HepG2 (cell line): ENCODE results near the gene OR2M7. TPM values are rescaled to one million over a fixed set of nuclear protein-coding genes. Genes with fewer than 3 reads are reported as not detected.
A peak's percentile ranks its signal among the peaks of the same experiment; 100 is the strongest.

Experiments used
- ATAC-seq: fragments of 200-7000 bp; cut with Tn5 transposase; 3 replicates; pipeline ENCODE4 v1.9.1; 2020; ENCODE audit warnings: mild to moderate bottlenecking, moderate library complexity
- BruUV-seq: library from RNA; stranded (reverse); fragments of 400-500 nt; replicated peaks from 2 replicates; lab custom pipeline; 2021; lab: Mats Ljungman, UMichigan
- CTCF ChIA-PET: fragments of 300-600 bp; formaldehyde crosslinking; extraction: SDS; loops from one replicate; lab custom pipeline; 2021; ENCODE audit warnings: low total read pairs, inconsistent platforms, low intra/inter-chr PET ratio; lab: Yijun Ruan, JAX
- POLR2A ChIA-PET: fragments of 350-600 bp; sonication (Branson Sonifier 250); formaldehyde crosslinking; loops from one replicate; lab custom pipeline; 2020; ENCODE audit warnings: antibody characterized with exemption, inconsistent platforms; lab: Yijun Ruan, JAX
- DNase-seq: peaks from one replicate; pipeline ENCODE4 v3.0.0-alpha.2; 2015; ENCODE audit warnings: low spot score
- FAIRE-seq: peaks from 3 replicates; lab custom pipeline; 2011; peaks lifted over from hg19 to GRCh38; lab: Jason Lieb, UNC
- H2AFZ ChIP-seq: one replicate; pipeline ENCODE4 v1.6.1; 2011; ENCODE audit warnings: low read length, inconsistent platforms
- H3K27ac ChIP-seq: fragments of 300-600 bp; 3 replicates; pipeline ENCODE4 v1.8.0; 2011; ENCODE audit warnings: mixed run types, mild to moderate bottlenecking, mixed read lengths, low read length, inconsistent platforms; ENCODE audit not compliant: insufficient read depth; ENCODE audit errors: extremely low read length
- H3K27me3 ChIP-seq, 2 experiments: fragments of 200-600 bp in 1 of 2; 2 replicates in 1 of 2; 3 replicates in 1 of 2; pipeline versions ENCODE4 v1.6.0 to v1.8.0; 2011; ENCODE audit warnings: low read length in 2 of 2, mild to moderate bottlenecking in 2 of 2, moderate library complexity in 2 of 2, inconsistent platforms in 1 of 2; ENCODE audit not compliant: insufficient read depth in 2 of 2, control insufficient read depth in 1 of 2
- H3K36me3 ChIP-seq, 2 experiments: fragments of 200-600 bp in 1 of 2; replicated peaks in 1 of 2; 2 replicates in 1 of 2; 3 replicates in 1 of 2; pipeline versions ENCODE4 v1.5.1 to v1.8.0; 2011; ENCODE audit warnings: low read length in 2 of 2, inconsistent platforms in 1 of 2; ENCODE audit not compliant: insufficient read depth in 2 of 2, control insufficient read depth in 1 of 2
- H3K4me1 ChIP-seq: 2 replicates; pipeline ENCODE4 v1.5.1; 2012; ENCODE audit warnings: low read length, inconsistent platforms; ENCODE audit not compliant: insufficient read depth
- H3K4me2 ChIP-seq: 2 replicates; pipeline ENCODE4 v1.6.0; 2011; ENCODE audit warnings: low read depth, low read length, inconsistent platforms
- H3K4me3 ChIP-seq, 3 experiments: fragments of 200-600 bp in 1 of 3; sonication (generic), shearing (Covaris generic) in 1 of 3; replicated peaks in 1 of 3; 2 replicates each; pipeline ENCODE4 v1.5.1; 2011 to 2016; ENCODE audit warnings: low read length in 3 of 3, inconsistent platforms in 2 of 3, low read depth in 2 of 3, mild to moderate bottlenecking in 2 of 3, control low read depth in 1 of 3, mixed read lengths in 1 of 3; ENCODE audit not compliant: insufficient read depth in 1 of 3
- H3K79me2 ChIP-seq: one replicate; pipeline ENCODE4 v1.6.1; 2011; ENCODE audit warnings: low read length, inconsistent platforms; ENCODE audit not compliant: insufficient read depth
- H3K9ac ChIP-seq: 2 replicates; pipeline ENCODE4 v1.6.0; 2011; ENCODE audit warnings: mild to moderate bottlenecking, low read depth, low read length, inconsistent platforms; ENCODE audit not compliant: insufficient read depth
- H3K9me3 ChIP-seq: 2 replicates; pipeline ENCODE4 v1.5.1; 2012; ENCODE audit warnings: mild to moderate bottlenecking, low read length
- H4K20me1 ChIP-seq: 2 replicates; pipeline ENCODE4 v1.6.0; 2011; ENCODE audit warnings: inconsistent platforms, mild to moderate bottlenecking, low read length, moderate library complexity; ENCODE audit not compliant: insufficient read depth
- CEBPB ChIP-seq: IDR thresholded peaks from 2 replicates; pipeline ENCODE4 v1.6.1; 2011; ENCODE audit warnings: low read depth, low read length, improper control_type of control experiment, borderline replicate concordance
- FUBP1 ChIP-seq: sonication (generic); formaldehyde crosslinking; IDR thresholded peaks from 2 replicates; pipeline ENCODE4 v1.5.1; 2020; ENCODE audit warnings: missing genetic modification reagents, mild to moderate bottlenecking, borderline replicate concordance
- HNF1A ChIP-seq, 2 experiments: sonication (generic) in 1 of 2; formaldehyde crosslinking in 1 of 2; IDR thresholded peaks; 2 replicates each; pipeline versions ENCODE4 v1.4.0 to v1.6.1; 2016 to 2020; ENCODE audit warnings: borderline replicate concordance in 1 of 2, low read depth in 1 of 2, mild to moderate bottlenecking in 1 of 2, missing genetic modification reagents in 1 of 2
- HNF4G ChIP-seq, 2 experiments: sonication (generic) in 1 of 2; formaldehyde crosslinking in 1 of 2; IDR thresholded peaks; 2 replicates each; pipeline versions ENCODE4 v1.4.0 to v1.6.1; 2011 to 2020; ENCODE audit warnings: borderline replicate concordance in 2 of 2, low read depth in 2 of 2, mild to moderate bottlenecking in 2 of 2, low read length in 1 of 2, missing genetic modification reagents in 1 of 2, moderate library complexity in 1 of 2
- NFKBIZ ChIP-seq: IDR thresholded peaks from 2 replicates; pipeline ENCODE4 v1.6.1; 2018; ENCODE audit warnings: missing genetic modification reagents, missing compliant biosample characterization
- SNAPC2 ChIP-seq: sonication (generic); formaldehyde crosslinking; IDR thresholded peaks from 2 replicates; pipeline ENCODE4 v1.8.1; 2022; ENCODE audit warnings: mild to moderate bottlenecking, missing genetic modification reagents
- WGBS: methylation state at CpG from one replicate; pipeline ENCODE4 v1.1.6; 2017; ENCODE audit warnings: low lambda C conversion rate; 5-methylcytosine and 5-hydroxymethylcytosine counted together
- in situ Hi-C: cut with HindIII; loops from 2 replicates; pipeline ENCODE4 v1.10.0; 2017; ENCODE audit warnings: low pct_unique_long_range_greater_than_20kb; ENCODE audit not compliant: extremely low pct_ligation_motif_present
- intact Hi-C: fragments of 100-400 bp; cut with micrococcal nuclease; formaldehyde crosslinking; loops from one replicate; pipeline ENCODE4 v1.10.0; 2022; ENCODE audit not compliant: unreplicated experiment
- polyA plus RNA-seq, 8 experiments: library from polyadenylated mRNA; depleted of rRNA in 3 of 8; stranded (reverse) in 7 of 8; unstranded in 1 of 8; fragments of >200 nt; fragmentation: Illumina TruSeq in 4 of 8; extraction: Trizol in 4 of 8; gene quantifications; 2 replicates each; pipeline versions ENCODE4 v1.2.1 to v1.2.3, GENCODE V29; 2011 to 2016; ENCODE audit warnings: low read depth in 4 of 8, missing spikeins in 1 of 8, mixed read lengths in 1 of 8; ENCODE audit not compliant: insufficient read depth in 1 of 8
- total RNA-seq, 5 experiments: library from RNA; depleted of rRNA; stranded (reverse); fragments of >200 nt; fragmentation: Illumina TruSeq; extraction: Trizol; gene quantifications; 2 replicates each; pipeline ENCODE4 v1.2.3, GENCODE V29; 2016; ENCODE audit warnings: low read depth in 1 of 5

Gene OR2M7
- total and polyA plus RNA-seq, 2 of the 13 experiments (the other 11 are each of a cell fraction or from before 2014, with no cell fraction given) = not detected

DNA sequence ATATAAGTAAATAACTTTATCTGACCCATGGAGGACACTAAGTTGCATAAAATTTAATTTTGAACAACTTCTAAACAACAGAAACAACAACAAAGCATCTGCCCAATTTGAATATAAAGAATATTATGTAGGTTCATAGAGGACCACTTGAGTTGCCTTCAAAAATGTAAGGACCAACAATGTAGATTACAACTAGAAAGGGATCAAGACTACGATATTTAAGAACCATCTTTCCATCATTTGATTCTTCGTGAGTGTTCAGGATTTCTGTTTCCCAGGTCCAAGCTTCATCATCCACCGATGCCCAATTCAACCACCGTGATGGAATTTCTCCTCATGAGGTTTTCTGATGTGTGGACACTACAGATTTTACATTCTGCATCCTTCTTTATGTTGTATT is 24.1 kb upstream of the OR2M7 start, which contains the start of gene OR14C36 (continued):
- TF ChIP-seq FUBP1 (no peak), SNAPC2 (no peak), HNF4G (IDR thresholded peaks at IDR 0.05; ENCODE audit: borderline replicate concordance, low read depth, low read length) (no peak), HNF4G (CRISPR knock-in tag; IDR thresholded peaks at IDR 0.05; ENCODE audit: borderline replicate concordance, low read depth) (no peak), HNF1A (IDR thresholded peaks at IDR 0.05; ENCODE audit: low read depth) (no peak), HNF1A (CRISPR knock-in tag; IDR thresholded peaks at IDR 0.05; ENCODE audit: borderline replicate concordance) (no peak)

GRCh38 chr1:248343451-248343850 is 19.1 kb upstream of the OR2M7 start:
- in situ Hi-C loops = no loop called here
- CTCF ChIA-PET = no interaction called here

More at GRCh38 chr1:248343451-248343850, 19.1 kb upstream of the OR2M7 start:
- Histone ChIP-seq H3K4me3 (no peak overlapping the region), H2AFZ (no peak overlapping the region), H3K79me2 (no peaks in the 10 kb centered on the region), H3K9me3 (peaks cover 39% of the 10 kb centered on the region), H3K36me3 (no peaks in the 10 kb centered on the region), H3K4me1 (no peaks in the 10 kb centered on the region), H3K9ac (no peak overlapping the region), H3K4me2 (no peak overlapping the region), H4K20me1 (no peaks in the 10 kb centered on the region), H3K27ac (no peak overlapping the region), H3K27me3 (no peaks in the 10 kb centered on the region)
- no peak for FAIRE-seq
- TF ChIP-seq CEBPB = peak; percentile 73
- TF ChIP-seq NFKBIZ (CRISPR knock-in tag) = no peak
- no peak for ATAC-seq
- no peak for DNase-seq
- intact Hi-C loops = no loop called here
- 0% methylated on average over 3 of the region's 3 CpGs for WGBS
- BruUV-seq = no TSS peak
- POLR2A ChIA-PET = no interaction called here
